K562 (cell line): ENCODE results near the gene LBHD2. TPM values are rescaled to one million over a fixed set of nuclear protein-coding genes. Genes with fewer than 3 reads are reported as not detected.
A peak's percentile ranks its signal among the peaks of the same experiment; 100 is the strongest.

Source experiments
- ATAC-seq: fragments of 200-7000 bp; cut with Tn5 transposase; 3 replicates; pipeline ENCODE4 v1.9.1; 2020; ENCODE audit warnings: moderate library complexity
- BruUV-seq: library from RNA; stranded (reverse); fragments of 400-500 nt; replicated peaks from 2 replicates; lab custom pipeline; 2021; lab: Mats Ljungman, UMichigan
- CTCF ChIA-PET: fragments of 300-600 bp; formaldehyde crosslinking; extraction: SDS; loops from one replicate; lab custom pipeline; 2021; ENCODE audit warnings: low intra/inter-chr PET ratio; lab: Yijun Ruan, JAX
- POLR2A ChIA-PET: fragments of 300-600, 350-650 bp; sonication (Branson Sonifier 250); formaldehyde crosslinking; extraction: SDS; loops from one replicate; lab custom pipeline; 2021; ENCODE audit warnings: antibody characterized with exemption, inconsistent platforms; lab: Yijun Ruan, JAX
- DNase-seq, 4 experiments: peaks; one replicate each; pipeline versions ENCODE4 v3.0.0 to v3.0.0-alpha.2; 2011 to 2018; ENCODE audit warnings: low spot score in 3 of 4, mixed read lengths in 3 of 4; ENCODE audit errors: extremely low read depth in 1 of 4
- FAIRE-seq: peaks from 2 replicates; lab custom pipeline; 2011; peaks lifted over from hg19 to GRCh38; lab: Jason Lieb, UNC
- H2AFZ ChIP-seq: 2 replicates; pipeline ENCODE4 v1.6.0; 2011; ENCODE audit warnings: low read depth, low read length, control low read depth, inconsistent platforms
- H3K27ac ChIP-seq: fragments of 200-600 bp; 3 replicates; pipeline ENCODE4 v1.8.0; 2011; ENCODE audit warnings: low read depth, mild to moderate bottlenecking, control low read depth, inconsistent platforms, low read length, moderate library complexity, mixed read lengths; ENCODE audit errors: extremely low read depth
- H3K27me3 ChIP-seq, 2 experiments: fragments of 300-600 bp in 1 of 2; 2 replicates in 1 of 2; 3 replicates in 1 of 2; pipeline versions ENCODE4 v1.6.0 to v1.8.0; 2011; ENCODE audit warnings: inconsistent platforms in 2 of 2, low read length in 2 of 2, mild to moderate bottlenecking in 1 of 2, mixed read lengths in 1 of 2, moderate library complexity in 1 of 2; ENCODE audit not compliant: control insufficient read depth in 2 of 2, insufficient read depth in 2 of 2
- H3K36me3 ChIP-seq: fragments of 300-600 bp; 3 replicates; pipeline ENCODE4 v1.8.0; 2011; ENCODE audit warnings: mild to moderate bottlenecking, low read length, inconsistent platforms; ENCODE audit not compliant: control insufficient read depth, insufficient read depth
- H3K4me1 ChIP-seq, 2 experiments: fragments of 200-600 bp in 1 of 2; replicated peaks in 1 of 2; 2 replicates in 1 of 2; 3 replicates in 1 of 2; pipeline versions ENCODE4 v1.5.1 to v1.8.0; 2011; ENCODE audit warnings: inconsistent platforms in 2 of 2, low read length in 2 of 2, mild to moderate bottlenecking in 1 of 2, mixed read lengths in 1 of 2, moderate library complexity in 1 of 2; ENCODE audit not compliant: control insufficient read depth in 2 of 2, insufficient read depth in 2 of 2
- H3K4me2 ChIP-seq: 2 replicates; pipeline ENCODE4 v1.6.1; 2011; ENCODE audit warnings: low read length, control low read depth, inconsistent platforms, mixed read lengths; ENCODE audit not compliant: insufficient read depth
- H3K4me3 ChIP-seq: fragments of 200-600 bp; sonication (generic), shearing (Covaris generic); 2 replicates; pipeline ENCODE4 v1.5.1; 2016; ENCODE audit warnings: control low read depth, inconsistent platforms
- H3K79me2 ChIP-seq: fragments of 200-600 bp; 3 replicates; pipeline ENCODE4 v1.8.0; 2011; ENCODE audit warnings: low read length, inconsistent platforms; ENCODE audit not compliant: control insufficient read depth, insufficient read depth
- H3K9ac ChIP-seq, 2 experiments: 2 replicates each; pipeline versions ENCODE4 v1.6.0 to v1.6.1; 2011; ENCODE audit warnings: low read depth in 2 of 2, low read length in 2 of 2, control low read depth in 1 of 2, inconsistent platforms in 1 of 2, mild to moderate bottlenecking in 1 of 2, mixed read lengths in 1 of 2; ENCODE audit not compliant: insufficient read depth in 1 of 2
- H3K9me1 ChIP-seq: one replicate; pipeline ENCODE4 v1.6.0; 2011; ENCODE audit warnings: inconsistent platforms, mild to moderate bottlenecking, low read length, moderate library complexity; ENCODE audit not compliant: control insufficient read depth, insufficient read depth
- H3K9me3 ChIP-seq: replicated peaks from 2 replicates; pipeline ENCODE4 v1.5.1; 2011; ENCODE audit warnings: low read depth, low read length, inconsistent platforms; ENCODE audit not compliant: control insufficient read depth, insufficient read depth
- H4K20me1 ChIP-seq: replicated peaks from 2 replicates; pipeline ENCODE4 v1.6.1; 2011; ENCODE audit warnings: low read length, inconsistent platforms, mixed read lengths; ENCODE audit not compliant: control insufficient read depth, insufficient read depth
- ARHGAP35 ChIP-seq: fragments of 450-650 bp; IDR thresholded peaks from 2 replicates; pipeline ENCODE4 v1.6.1; 2018; ENCODE audit not compliant: partially characterized antibody
- ARID3A ChIP-seq: IDR thresholded peaks from 2 replicates; pipeline ENCODE4 v1.6.1; 2012; ENCODE audit warnings: low read depth, low read length, improper control_type of control experiment, borderline replicate concordance
- CXXC5 ChIP-seq: fragments of 250-450 bp; sonication (Bioruptor Pico); IDR thresholded peaks from 2 replicates; pipeline ENCODE4 v1.8.0; 2022; ENCODE audit warnings: inconsistent platforms, mild to moderate bottlenecking, moderate library complexity
- HMG20B ChIP-seq: fragments of 250-450 bp; sonication (Bioruptor Pico); IDR thresholded peaks from 2 replicates; pipeline ENCODE4 v1.5.0; 2021; ENCODE audit warnings: mild to moderate bottlenecking
- MIER1 ChIP-seq: fragments of 450-650 bp; IDR thresholded peaks from 2 replicates; pipeline ENCODE4 v1.6.1; 2016; ENCODE audit warnings: antibody characterized with exemption, mild to moderate bottlenecking, low read depth
- MTA3 ChIP-seq: fragments of 450-650 bp; formaldehyde crosslinking; IDR thresholded peaks from 2 replicates; pipeline ENCODE4 v1.6.1; 2017; ENCODE audit warnings: mild to moderate bottlenecking, borderline replicate concordance
- SMAD3 ChIP-seq: fragments of 450-650 bp; formaldehyde crosslinking; conservative IDR thresholded peaks from 2 replicates; pipeline ENCODE4 v1.4.0; 2020; ENCODE audit warnings: mild to moderate bottlenecking
- SMARCE1 ChIP-seq: fragments of 450-650 bp; IDR thresholded peaks from 2 replicates; pipeline ENCODE4 v1.7.1; 2016; ENCODE audit warnings: mild to moderate bottlenecking
- ZNF253 ChIP-seq: fragments of 250-450 bp; sonication (Bioruptor Pico); conservative IDR thresholded peaks from 2 replicates; pipeline ENCODE4 v1.6.1; 2021; ENCODE audit warnings: mild to moderate bottlenecking
- ZNF830 ChIP-seq: fragments of 250-450 bp; sonication (Bioruptor Pico); IDR thresholded peaks from 2 replicates; pipeline ENCODE4 v1.5.0; 2021; ENCODE audit warnings: mild to moderate bottlenecking
- WGBS: fragments of 100-300 bp; shearing (Covaris generic); methylation state at CpG from one replicate; pipeline ENCODE4 v1.1.6; 2016; ENCODE audit warnings: low coverage, mixed read lengths; ENCODE audit not compliant: insufficient coverage; ENCODE audit errors: missing lambda C conversion rate; 5-methylcytosine and 5-hydroxymethylcytosine counted together
- in situ Hi-C: fragments of 300-500 bp; cut with MboI; formaldehyde crosslinking; loops from 4 replicates; pipeline ENCODE4 v1.15.0; 2018; ENCODE audit warnings: inconsistent platforms, mixed read lengths
- intact Hi-C: fragments of 100-400 bp; cut with micrococcal nuclease; formaldehyde crosslinking; loops from 2 replicates; pipeline ENCODE4 v1.14.2; 2022
- polyA plus RNA-seq, 8 experiments: library from polyadenylated mRNA; depleted of rRNA in 4 of 8; stranded (reverse) in 5 of 8; unstranded in 3 of 8; fragments of >200 nt; fragmentation: Nextera tagmentation in 2 of 8; fragmentation: Illumina TruSeq in 1 of 8; extraction: Ambion mirVana in 2 of 8; extraction: Trizol in 1 of 8; gene quantifications; 2 replicates each; pipeline versions ENCODE4 v1.2.1 to v1.2.3, GENCODE V29; 2011 to 2014; ENCODE audit warnings: inconsistent platforms in 1 of 8, missing spikeins in 1 of 8
- total RNA-seq, 7 experiments: library from RNA; depleted of rRNA in 6 of 7; stranded (reverse); fragments of >200 nt in 6 of 7; fragmentation: Illumina TruSeq in 2 of 7; extraction: Trizol in 2 of 7; gene quantifications; 2 replicates each; pipeline versions ENCODE4 v1.2.1 to v1.2.3, GENCODE V29; 2011 to 2021; ENCODE audit warnings: low replicate concordance in 1 of 7
- TF ChIP-seq, protein P1 (sequence below): fragments of 250-450 bp; sonication (Bioruptor Pico); IDR thresholded peaks from 2 replicates; pipeline ENCODE4 v1.8.0; 2021; ENCODE audit warnings: moderate library complexity, mild to moderate bottlenecking, inconsistent platforms

Gene LBHD2
- total and polyA plus RNA-seq, 9 of the 15 experiments (the other 6 are each of a cell fraction or from before 2014, with no cell fraction given): not detected

DNA sequence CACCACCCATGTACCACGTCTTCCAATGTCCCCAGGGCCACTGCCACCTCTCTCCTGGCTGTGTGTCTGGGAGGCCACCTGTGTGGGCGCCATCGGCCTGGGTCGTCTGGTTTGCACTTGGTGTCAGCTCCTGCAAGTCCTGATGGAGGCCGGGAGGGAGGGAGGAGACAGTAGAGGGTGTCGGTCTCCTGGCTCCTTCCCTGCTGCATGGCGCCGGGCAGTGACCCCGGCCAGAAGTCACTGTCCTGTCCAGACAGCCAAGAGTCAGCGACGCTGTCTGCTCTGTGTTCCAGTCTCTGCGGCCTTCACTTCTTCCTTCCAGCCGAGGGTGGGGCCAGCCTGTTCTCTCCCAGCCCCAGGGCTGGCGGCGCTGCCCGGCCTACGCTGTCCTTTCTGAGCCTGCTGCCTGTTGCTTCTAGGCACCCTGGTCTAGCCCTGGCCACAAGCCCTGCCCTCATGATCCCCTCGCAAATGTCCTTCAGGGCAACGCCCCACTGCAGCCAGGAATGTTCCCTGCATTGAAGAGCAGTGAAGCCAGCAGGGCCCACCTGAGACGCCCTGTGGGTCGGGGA lies 13.0 kb upstream of the LBHD2 start:
- no peaks in the 10 kb centered on the region for H3K79me2 ChIP-seq

More for the DNA sequence above, 13.0 kb upstream of the LBHD2 start:
- Histone ChIP-seq H3K27ac (no peak overlapping the region), H3K4me3 (no peak overlapping the region), H3K4me2 (no peak overlapping the region), H2AFZ (no peak overlapping the region), H4K20me1 (no peaks in the 10 kb centered on the region), H3K4me1 (peaks cover 3 to 64% of the 10 kb centered on the region in 2 experiments; a peak in 4 of 5 replicates), H3K9me3 (no peaks in the 10 kb centered on the region), H3K36me3 (no peaks in the 10 kb centered on the region), H3K9ac (peak overlapping the region in 1 of 2 experiments; percentile 61; a peak in 2 of 4 replicates), H3K27me3 (no peaks in the 10 kb centered on the region; a peak in 1 of 5 replicates), H3K9me1 (no peaks in the 10 kb centered on the region)
- TF ChIP-seq MIER1: no peak
- TF ChIP-seq MTA3: no peak
- TF ChIP-seq SMARCE1: no peak
- no peak for TF ChIP-seq ZNF830 (CRISPR knock-in tag)
- no peak for TF ChIP-seq CXXC5 (CRISPR knock-in tag)
- TF ChIP-seq SMAD3 (CRISPR knock-in tag): no peak
- TF ChIP-seq ARID3A: no peak
- TF ChIP-seq, protein P1, sequence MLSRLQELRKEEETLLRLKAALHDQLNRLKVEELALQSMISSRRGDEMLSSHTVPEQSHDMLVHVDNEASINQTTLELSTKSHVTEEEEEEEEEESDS: no peak
- TF ChIP-seq ARHGAP35: no peak
- no peak for TF ChIP-seq ZNF253 (CRISPR knock-in tag)
- TF ChIP-seq HMG20B (CRISPR knock-in tag): no peak
- ChIA-PET CTCF (no interaction called here), POLR2A (no interaction called here)
- intact Hi-C loops: loop anchor here (10.0 kb wide), 1 partner anchor 474 kb away; no protein-coding TSS in a partner anchor
- WGBS: 62% methylated on average over 17 of the region's 21 CpGs
- DNase-seq (no peak), FAIRE-seq (no peak), ATAC-seq (no peak)
- no TSS peak for BruUV-seq
- in situ Hi-C loops: no loop called here
